GM12872 (cell line): ENCODE data around the gene HPCAL1.

Experiments
- TF ChIP-seq, protein P1 (sequence below): IDR thresholded peaks from 3 replicates; pipeline ENCODE4 v1.5.1; 2011; ENCODE audit warnings: low read depth, mild to moderate bottlenecking, low read length, moderate library complexity; ENCODE audit not compliant: insufficient read depth

HPCAL1 gene

DNA sequence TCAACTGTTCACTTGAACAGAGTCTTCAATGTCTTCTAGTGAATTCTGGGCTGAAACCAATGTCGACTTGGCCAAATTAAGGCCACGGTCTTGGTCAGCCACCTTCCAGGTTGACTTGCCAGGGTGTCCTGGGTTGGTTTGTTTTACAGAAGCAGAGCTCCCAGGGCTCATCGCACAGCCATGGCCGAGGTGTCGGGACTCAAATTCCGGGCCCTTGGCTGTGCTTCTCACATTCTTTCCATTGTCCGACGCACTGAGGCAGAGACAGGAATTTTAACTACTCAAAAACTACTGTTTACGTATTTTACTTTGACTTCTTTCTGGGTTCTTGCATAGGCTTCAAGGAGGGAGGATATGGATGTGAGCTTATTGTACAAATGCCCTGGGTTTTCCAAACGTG lies 51.7 kb downstream of the HPCAL1 start:
- TF ChIP-seq, protein P1, sequence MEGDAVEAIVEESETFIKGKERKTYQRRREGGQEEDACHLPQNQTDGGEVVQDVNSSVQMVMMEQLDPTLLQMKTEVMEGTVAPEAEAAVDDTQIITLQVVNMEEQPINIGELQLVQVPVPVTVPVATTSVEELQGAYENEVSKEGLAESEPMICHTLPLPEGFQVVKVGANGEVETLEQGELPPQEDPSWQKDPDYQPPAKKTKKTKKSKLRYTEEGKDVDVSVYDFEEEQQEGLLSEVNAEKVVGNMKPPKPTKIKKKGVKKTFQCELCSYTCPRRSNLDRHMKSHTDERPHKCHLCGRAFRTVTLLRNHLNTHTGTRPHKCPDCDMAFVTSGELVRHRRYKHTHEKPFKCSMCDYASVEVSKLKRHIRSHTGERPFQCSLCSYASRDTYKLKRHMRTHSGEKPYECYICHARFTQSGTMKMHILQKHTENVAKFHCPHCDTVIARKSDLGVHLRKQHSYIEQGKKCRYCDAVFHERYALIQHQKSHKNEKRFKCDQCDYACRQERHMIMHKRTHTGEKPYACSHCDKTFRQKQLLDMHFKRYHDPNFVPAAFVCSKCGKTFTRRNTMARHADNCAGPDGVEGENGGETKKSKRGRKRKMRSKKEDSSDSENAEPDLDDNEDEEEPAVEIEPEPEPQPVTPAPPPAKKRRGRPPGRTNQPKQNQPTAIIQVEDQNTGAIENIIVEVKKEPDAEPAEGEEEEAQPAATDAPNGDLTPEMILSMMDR, result no peak

DNA sequence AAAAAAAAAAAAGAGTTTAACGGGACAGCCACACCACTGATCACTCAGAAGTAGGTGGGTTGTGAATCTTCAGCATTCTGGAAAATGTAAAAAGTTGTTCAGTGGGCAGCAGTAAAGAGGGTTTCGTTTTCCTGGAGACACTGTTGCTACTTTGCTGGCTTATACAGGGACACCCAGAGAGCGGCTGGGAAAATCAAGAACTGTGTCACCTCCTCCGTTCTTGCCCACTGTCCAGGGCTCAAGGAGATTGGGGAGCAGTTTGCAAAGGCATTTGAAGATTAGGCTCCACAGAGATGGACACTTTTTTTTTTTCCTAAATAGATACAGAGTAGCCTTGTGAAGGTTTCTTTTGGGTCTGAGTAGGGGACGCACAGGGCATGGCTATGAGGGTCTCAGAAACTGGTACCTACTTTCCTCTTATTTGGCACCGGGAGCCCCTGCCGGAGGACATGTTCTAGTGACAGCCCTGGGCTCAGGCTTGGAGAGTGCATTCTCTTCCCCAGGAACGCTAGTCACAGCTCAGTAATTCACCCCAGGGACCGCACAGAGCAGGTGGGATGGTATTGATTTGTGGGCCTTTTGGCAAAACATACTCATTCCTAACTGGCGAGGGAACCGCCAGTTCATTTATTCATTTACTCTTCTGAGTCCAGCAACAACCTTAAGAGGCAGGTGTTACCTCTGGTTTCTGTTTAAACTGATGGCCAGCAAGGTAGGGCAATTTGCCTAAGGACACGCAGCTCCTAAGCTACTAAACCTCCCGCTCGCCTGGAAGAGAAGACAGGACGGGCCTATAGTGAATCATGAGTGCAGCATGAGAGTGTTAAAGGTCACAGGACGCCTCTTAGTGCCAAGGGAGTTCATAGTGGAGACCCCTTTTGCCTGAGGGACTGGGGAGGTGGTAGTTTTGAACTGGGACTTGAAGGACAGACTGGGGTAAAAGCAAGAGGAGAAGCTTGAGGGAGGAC lies 53.1 kb downstream of the HPCAL1 start:
- TF ChIP-seq, protein P1, result no peak

DNA sequence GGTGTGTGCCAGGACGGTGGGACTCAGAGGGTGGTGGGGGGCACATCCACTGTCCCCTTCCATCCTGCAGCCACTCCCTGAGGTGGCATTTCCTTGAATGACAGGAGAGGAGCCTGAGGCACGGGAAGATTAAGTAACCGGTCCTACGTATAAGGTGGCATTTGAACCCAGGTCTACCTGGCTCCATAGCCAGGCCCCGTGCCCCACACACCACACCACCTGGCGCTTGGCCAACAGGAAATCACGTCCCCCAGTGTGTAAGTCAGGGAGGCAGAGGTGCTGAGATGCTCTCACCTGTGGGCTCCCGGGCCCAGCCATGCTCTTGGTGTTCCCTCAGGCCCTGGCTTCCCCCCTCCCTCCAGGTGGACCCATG lies 53.7 kb downstream of the HPCAL1 start:
- TF ChIP-seq, protein P1, result no peak

DNA sequence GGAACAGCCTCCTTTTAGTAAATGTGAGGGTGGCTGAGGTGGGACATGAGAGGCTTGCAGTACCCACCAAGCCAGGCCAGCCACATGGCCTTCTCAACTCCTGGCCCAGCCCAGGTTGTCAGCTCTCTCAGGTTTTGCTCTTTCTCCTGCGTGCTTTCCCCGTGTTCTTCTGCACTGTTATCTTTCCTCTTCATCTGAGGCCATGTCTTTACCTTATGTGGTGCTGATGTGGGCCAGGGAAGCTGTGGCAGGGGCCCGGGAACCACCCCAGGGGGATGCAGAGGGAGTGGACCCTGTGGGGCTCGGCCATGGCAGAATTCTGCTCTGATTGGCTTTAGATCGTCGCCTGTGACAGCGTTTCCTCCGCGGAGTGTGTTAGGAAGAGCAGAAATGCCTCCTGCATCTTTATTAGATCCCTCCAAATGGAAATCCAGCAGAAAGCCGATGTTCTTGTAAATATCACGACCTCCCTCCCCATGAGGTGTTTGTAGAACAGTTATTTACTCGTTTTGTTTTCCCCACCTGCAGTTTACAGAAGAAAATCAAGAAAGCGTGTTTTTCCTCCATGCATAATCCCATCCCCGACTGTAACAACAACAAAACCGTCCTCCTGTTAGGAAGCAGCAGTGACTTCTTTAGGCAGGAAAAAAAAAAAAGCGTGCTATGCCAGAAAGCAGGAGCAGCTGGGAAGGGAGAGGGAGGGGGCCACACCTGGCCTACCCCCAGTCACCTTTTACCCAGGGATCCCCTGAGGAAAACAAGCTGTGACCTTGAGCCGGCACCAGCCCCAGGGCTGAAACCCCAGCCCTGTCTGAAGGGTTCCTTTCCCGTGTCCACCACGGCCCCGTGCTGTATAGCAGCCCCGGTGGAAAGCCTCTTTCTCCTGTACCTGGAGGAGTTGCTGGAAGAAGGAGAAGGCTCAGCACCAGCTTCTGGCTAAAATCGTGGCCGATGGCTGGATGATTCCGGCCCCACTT lies 54.8 kb downstream of the HPCAL1 start:
- TF ChIP-seq, protein P1, result no peak

DNA sequence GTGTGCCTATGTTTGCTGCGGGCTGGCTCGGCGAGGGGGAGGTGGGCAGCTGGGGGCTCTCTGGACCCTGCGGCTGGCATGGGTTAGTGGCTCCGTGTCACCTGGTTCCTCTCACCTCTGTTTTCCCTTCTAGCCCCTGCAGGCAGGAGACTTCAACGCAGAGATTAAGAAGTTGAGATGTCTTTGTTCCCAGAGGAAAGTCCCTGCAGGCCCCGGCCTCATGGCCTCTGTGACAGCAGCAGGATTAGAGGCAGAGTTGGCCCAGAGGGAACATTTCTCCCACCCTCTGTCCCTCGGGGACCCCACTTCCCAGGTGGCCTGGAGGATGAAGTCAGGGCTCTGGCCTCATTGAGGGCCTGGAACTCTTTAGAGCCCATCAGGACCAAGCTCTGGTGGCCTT lies 56.5 kb downstream of the HPCAL1 start:
- TF ChIP-seq, protein P1, result no peak

DNA sequence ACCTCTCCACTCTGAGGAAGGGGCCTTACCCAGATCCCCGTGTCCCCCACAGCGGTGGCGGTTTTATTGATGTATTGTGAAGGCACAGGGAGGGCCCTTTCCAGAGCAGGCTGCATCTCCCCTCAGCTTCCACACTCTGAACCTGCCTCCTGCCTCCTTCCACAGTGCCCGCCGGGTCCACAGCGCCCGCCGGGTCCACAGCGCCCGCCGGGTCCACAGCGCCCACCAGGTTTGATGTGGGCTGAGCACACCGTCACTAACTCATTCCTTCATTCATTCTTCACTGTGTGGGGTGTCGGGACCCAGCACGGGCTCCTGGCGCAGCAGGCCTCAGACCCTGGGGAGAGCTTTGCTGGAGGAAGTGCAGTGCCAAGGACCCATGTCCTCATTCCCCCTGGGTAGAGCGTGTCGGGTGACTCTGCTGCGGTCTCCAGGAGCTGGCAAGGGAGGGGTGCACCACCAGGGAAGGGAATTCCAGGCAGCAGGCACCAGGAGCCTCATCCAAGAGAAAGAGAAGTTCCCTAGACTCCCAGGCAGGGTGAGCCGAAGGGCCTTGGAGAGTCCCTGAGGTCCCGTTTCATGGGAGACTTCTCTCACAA lies 57.1 kb downstream of the HPCAL1 start:
- TF ChIP-seq, protein P1, result no peak

DNA sequence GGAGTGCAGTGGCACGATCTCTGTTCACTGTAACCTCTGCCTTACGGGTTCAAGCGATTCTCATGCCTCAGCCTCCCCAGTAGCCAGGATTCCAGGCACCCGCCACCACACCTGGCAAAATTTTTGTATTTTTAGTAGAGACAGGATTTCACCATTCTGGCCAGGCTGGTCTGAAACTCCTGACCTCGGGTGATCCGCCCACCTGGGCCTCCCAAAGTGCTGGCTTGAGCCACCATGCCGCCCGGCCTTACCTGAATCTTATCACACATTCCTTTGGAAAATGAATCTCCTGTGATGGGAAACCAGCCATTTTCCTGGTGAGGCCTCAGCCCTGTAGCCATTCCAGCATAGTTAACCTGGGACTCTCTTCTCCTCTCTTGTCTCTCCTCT lies 57.8 kb downstream of the HPCAL1 start:
- TF ChIP-seq, protein P1, result no peak
